KMS-11 (cell line): ENCODE measurements around the gene UBE2D1.

Experiments used
- H2AFZ ChIP-seq: fragments of 200-600 bp; sonication (generic); 2 replicates; pipeline ENCODE4 v1.6.1; 2016; ENCODE audit warnings: antibody characterized with exemption, mixed run types, low read depth
- H3K27ac ChIP-seq: fragments of 200-600 bp; sonication (generic); 2 replicates; pipeline ENCODE4 v1.6.1; 2016; ENCODE audit warnings: mild to moderate bottlenecking, mixed run types
- H3K27me3 ChIP-seq: fragments of 200-600 bp; sonication (generic); 2 replicates; pipeline ENCODE4 v1.6.1; 2017; ENCODE audit warnings: mild to moderate bottlenecking, low read depth, mixed run types, moderate library complexity; ENCODE audit not compliant: insufficient read depth
- H3K36me3 ChIP-seq: fragments of 200-600 bp; sonication (generic); 2 replicates; pipeline ENCODE4 v1.6.1; 2017; ENCODE audit warnings: mild to moderate bottlenecking, mixed run types; ENCODE audit not compliant: insufficient read depth
- H3K4me1 ChIP-seq: fragments of 200-600 bp; sonication (generic); 2 replicates; pipeline ENCODE4 v1.6.1; 2016; ENCODE audit warnings: mild to moderate bottlenecking, low read depth, mixed run types; ENCODE audit not compliant: poor library complexity, severe bottlenecking
- H3K4me2 ChIP-seq: fragments of 200-600 bp; sonication (generic); 2 replicates; pipeline ENCODE4 v1.7.0; 2016; ENCODE audit warnings: mild to moderate bottlenecking, mixed run types
- H3K4me3 ChIP-seq: fragments of 200-600 bp; sonication (generic); IDR thresholded peaks from 2 replicates; pipeline ENCODE4 v1.6.1; 2017; ENCODE audit warnings: low read depth, low read length, mixed read lengths; ENCODE audit not compliant: insufficient read depth
- H3K79me2 ChIP-seq: fragments of 200-600 bp; sonication (generic); 2 replicates; pipeline ENCODE4 v1.6.1; 2016; ENCODE audit warnings: low read depth, mixed run types; ENCODE audit not compliant: insufficient read depth
- H3K9ac ChIP-seq: fragments of 200-600 bp; sonication (generic); 2 replicates; pipeline ENCODE4 v1.6.1; 2016; ENCODE audit warnings: mild to moderate bottlenecking, mixed run types
- H4K20me1 ChIP-seq: fragments of 200-600 bp; sonication (generic); 2 replicates; pipeline ENCODE4 v1.6.1; 2016; ENCODE audit warnings: mild to moderate bottlenecking, mixed run types; ENCODE audit not compliant: insufficient read depth
- TF ChIP-seq, protein P1 (sequence below): fragments of 200-600 bp; sonication (generic); conservative IDR thresholded peaks from 2 replicates; pipeline ENCODE4 v1.6.1; 2017; ENCODE audit warnings: low read depth, mild to moderate bottlenecking, antibody characterized with exemption, low read length, moderate library complexity, mixed read lengths

The UBE2D1 gene

DNA sequence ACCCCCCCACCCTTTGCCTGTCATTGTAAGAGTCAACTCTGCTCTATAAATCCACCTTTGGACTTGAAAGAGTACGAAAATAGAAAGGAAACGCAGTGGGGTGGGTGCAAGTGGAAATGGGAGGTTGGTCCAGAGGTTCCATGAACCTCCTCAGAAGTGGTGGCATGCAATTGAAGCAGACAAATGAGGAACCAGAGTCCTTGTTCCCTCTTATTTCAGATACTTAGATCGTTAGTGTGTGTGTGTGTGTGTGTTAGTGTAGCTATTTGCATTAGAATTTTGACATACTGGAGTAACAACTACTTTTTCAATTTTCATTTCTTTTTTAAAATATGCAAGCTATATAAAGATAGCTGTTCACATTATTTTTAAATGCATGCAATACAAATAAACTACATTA lies 32.3 kb downstream of the UBE2D1 start:
- no peaks in the 10 kb centered on the region for H3K27me3 ChIP-seq
- H3K4me1 ChIP-seq = peaks cover 13% of the 10 kb centered on the region
- no peak overlapping the region for H3K9ac ChIP-seq
- H3K27ac ChIP-seq = no peak overlapping the region
- H3K4me2 ChIP-seq = no peak overlapping the region
- TF ChIP-seq, protein P1, sequence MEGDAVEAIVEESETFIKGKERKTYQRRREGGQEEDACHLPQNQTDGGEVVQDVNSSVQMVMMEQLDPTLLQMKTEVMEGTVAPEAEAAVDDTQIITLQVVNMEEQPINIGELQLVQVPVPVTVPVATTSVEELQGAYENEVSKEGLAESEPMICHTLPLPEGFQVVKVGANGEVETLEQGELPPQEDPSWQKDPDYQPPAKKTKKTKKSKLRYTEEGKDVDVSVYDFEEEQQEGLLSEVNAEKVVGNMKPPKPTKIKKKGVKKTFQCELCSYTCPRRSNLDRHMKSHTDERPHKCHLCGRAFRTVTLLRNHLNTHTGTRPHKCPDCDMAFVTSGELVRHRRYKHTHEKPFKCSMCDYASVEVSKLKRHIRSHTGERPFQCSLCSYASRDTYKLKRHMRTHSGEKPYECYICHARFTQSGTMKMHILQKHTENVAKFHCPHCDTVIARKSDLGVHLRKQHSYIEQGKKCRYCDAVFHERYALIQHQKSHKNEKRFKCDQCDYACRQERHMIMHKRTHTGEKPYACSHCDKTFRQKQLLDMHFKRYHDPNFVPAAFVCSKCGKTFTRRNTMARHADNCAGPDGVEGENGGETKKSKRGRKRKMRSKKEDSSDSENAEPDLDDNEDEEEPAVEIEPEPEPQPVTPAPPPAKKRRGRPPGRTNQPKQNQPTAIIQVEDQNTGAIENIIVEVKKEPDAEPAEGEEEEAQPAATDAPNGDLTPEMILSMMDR = no peak
- H4K20me1 ChIP-seq = no peaks in the 10 kb centered on the region
- no peak overlapping the region for H2AFZ ChIP-seq
- no peaks in the 10 kb centered on the region for H3K79me2 ChIP-seq
- no peak overlapping the region for H3K4me3 ChIP-seq
- H3K36me3 ChIP-seq = no peaks in the 10 kb centered on the region

DNA sequence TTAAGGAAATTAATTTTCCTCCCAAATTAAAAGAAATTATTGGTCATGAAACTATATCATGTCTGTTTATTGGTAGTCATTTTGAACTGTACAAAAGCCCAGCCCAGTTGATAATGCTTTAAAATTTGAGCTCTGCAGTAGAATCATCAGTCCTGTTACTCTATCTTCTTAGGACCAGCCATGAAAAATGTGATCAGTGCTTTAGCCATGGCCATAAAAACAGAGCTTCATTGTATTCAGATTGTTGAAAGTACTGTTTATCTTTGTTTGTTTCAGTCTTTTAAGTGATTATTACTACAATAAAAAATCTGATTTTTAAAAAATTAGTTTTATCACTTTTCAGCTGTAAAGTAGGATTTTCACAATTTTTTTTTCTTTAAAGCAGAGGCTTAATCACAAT lies 36.7 kb downstream of the UBE2D1 start:
- H3K27ac ChIP-seq = no peak overlapping the region
- H2AFZ ChIP-seq = no peak overlapping the region
- 0 out of 2 replicates have a peak, but pooled peaks cover 3% of the 10 kb centered on the region for H3K36me3 ChIP-seq
- TF ChIP-seq, protein P1 = no peak
- no peak overlapping the region for H3K9ac ChIP-seq
- no peaks in the 10 kb centered on the region for H3K27me3 ChIP-seq
- H4K20me1 ChIP-seq = no peaks in the 10 kb centered on the region
- peaks cover 28% of the 10 kb centered on the region for H3K4me1 ChIP-seq
- H3K4me3 ChIP-seq = no peak overlapping the region
- H3K4me2 ChIP-seq = no peak overlapping the region
- no peaks in the 10 kb centered on the region for H3K79me2 ChIP-seq

DNA sequence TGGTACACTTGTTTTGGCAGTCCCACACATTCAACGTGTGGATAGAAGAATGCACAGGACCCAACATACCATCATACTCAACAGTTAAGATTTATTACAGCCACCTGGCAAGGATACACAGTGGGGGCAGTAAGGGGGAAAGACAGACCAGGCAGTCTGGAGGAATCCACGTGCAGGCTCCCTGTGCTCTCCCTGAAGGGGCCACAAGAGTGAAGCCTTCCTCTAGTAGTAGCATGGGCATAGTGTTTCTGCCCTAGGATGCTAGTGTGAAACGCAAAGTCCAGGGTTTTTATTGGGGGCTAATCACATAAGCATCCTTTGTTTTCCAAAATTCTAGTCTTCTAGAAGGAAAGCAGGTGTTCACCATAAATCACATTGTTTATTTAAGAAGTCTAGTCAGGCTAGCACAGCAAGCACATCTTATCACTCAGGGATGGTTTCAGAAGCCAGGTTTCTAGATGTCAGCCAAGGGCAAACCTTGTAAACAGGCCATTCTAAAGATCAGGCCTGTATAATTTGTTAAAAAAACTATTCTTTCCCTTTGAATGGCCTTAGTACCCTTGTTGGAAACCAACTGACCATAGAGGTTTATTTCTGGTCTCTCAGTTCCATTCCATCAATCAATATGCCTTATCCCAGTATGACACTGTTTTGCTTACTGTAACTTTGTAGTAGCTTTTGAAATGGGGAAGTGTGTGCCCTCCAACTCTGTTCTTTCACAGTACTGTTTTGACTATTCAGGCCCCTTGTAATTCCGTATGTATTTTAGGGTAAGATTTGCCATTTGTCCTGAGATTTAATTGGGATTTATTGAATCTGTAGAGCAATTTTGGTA lies 38.0 kb downstream of the UBE2D1 start:
- no peaks in the 10 kb centered on the region for H3K27me3 ChIP-seq
- peak overlapping the region; percentile 16; the same call in 1 of the 2 replicates for H3K27ac ChIP-seq
- no peak overlapping the region for H3K4me3 ChIP-seq
- no peaks in the 10 kb centered on the region for H4K20me1 ChIP-seq
- no peak overlapping the region for H3K9ac ChIP-seq
- no peaks in the 10 kb centered on the region for H3K79me2 ChIP-seq
- TF ChIP-seq, protein P1 = no peak
- no peak overlapping the region for H3K4me2 ChIP-seq
- 0 out of 2 replicates have a peak, but pooled peaks cover 3% of the 10 kb centered on the region for H3K36me3 ChIP-seq
- H2AFZ ChIP-seq = no peak overlapping the region
- H3K4me1 ChIP-seq = peaks cover 28% of the 10 kb centered on the region

DNA sequence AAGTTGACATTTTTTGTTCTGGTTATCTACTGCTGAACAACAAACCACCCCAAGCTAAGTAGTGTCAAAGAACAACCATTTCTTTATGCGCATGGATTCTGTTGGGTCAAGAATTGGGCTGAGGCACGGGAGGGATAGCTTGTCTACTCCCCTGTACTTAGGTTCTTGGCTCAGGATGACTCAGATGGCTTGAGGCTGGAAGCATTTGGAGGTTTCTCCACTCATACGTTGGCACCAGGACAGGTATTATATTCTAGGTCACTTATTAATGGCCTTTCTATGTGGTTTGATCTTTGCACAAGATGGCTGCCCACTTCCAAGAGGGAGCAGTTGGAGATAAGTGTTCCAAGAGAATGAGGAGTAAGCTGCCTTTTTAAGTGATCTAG lies 38.6 kb downstream of the UBE2D1 start:
- Histone ChIP-seq H3K4me2 (no peak overlapping the region), H2AFZ (no peak overlapping the region), H4K20me1 (no peaks in the 10 kb centered on the region), H3K79me2 (no peaks in the 10 kb centered on the region), H3K27me3 (no peaks in the 10 kb centered on the region), H3K36me3 (0 out of 2 replicates have a peak, but pooled peaks cover 3% of the 10 kb centered on the region), H3K27ac (no peak overlapping the region; the same call in 1 of the 2 replicates), H3K9ac (no peak overlapping the region), H3K4me3 (no peak overlapping the region), H3K4me1 (peaks cover 28% of the 10 kb centered on the region)
- TF ChIP-seq, protein P1 = no peak
